ENCODE data around the gene MADD. TPM values are rescaled to one million over a fixed set of nuclear protein-coding genes. Genes with fewer than 3 reads are reported as not detected.

MADD gene
- total and polyA plus RNA-seq, 2 donors (not counting 3 experiments of a cell fraction or from before 2014, with no cell fraction given) = 35.3 to 36.8 TPM

GRCh38 chr11:47222696-47223095 lies 47.2 kb upstream of the MADD start:
- Histone ChIP-seq H3K4me2 (ENCODE audit: insufficient read depth, low read length) (no peak overlapping the region), H3K9me3 (replicated peaks; ENCODE audit: control insufficient read depth, insufficient read depth, low read length) (no peaks in the 10 kb centered on the region), H3K4me1 (ENCODE audit: control insufficient read depth, extremely low read depth, insufficient read depth, low read length) (peaks cover 32% of the 10 kb centered on the region), H3K9me1 (replicated peaks; ENCODE audit: control insufficient read depth, extremely low read depth, insufficient read depth, low read length) (no peaks in the 10 kb centered on the region), H3K36me3 (ENCODE audit: control insufficient read depth in 2 of 2, extremely low read depth in 1 of 2, insufficient read depth in 2 of 2, low read length in 2 of 2) (no peaks in the 10 kb centered on the region), H3K9ac (replicated peaks; ENCODE audit: extremely low read depth, insufficient read depth, low read length) (no peak overlapping the region), H4K20me1 (replicated peaks; ENCODE audit: control insufficient read depth, extremely low read depth, insufficient read depth, low read length) (no peaks in the 10 kb centered on the region), H3K27me3 (ENCODE audit: control insufficient read depth in 2 of 2, insufficient read depth in 2 of 2, low read length in 2 of 2) (no peaks in the 10 kb centered on the region), H3K79me2 (ENCODE audit: control insufficient read depth, insufficient read depth, low read length) (peaks cover 21% of the 10 kb centered on the region), H2AFZ (ENCODE audit: low read depth, low read length) (no peak overlapping the region), H3K4me3 (replicated peaks in 1 of 3; ENCODE audit: insufficient read depth in 1 of 3, low read depth in 1 of 3, low read length in 3 of 3) (no peak overlapping the region), H3K27ac (ENCODE audit: insufficient read depth, low read depth, low read length) (no peak overlapping the region)
- FAIRE-seq (no peak), DNase-seq (ENCODE audit: low read depth, low spot score) (peak; percentile 29)
- TF ChIP-seq GATA2 (IDR thresholded peaks at IDR 0.05; ENCODE audit: insufficient read depth, insufficient read length, low read depth, low read length) (no peak), JUN (IDR thresholded peaks at IDR 0.05; ENCODE audit: borderline replicate concordance, insufficient read depth, insufficient read length, low read depth) (no peak), MAX (IDR thresholded peaks at IDR 0.05; ENCODE audit: insufficient read depth, insufficient read length) (no peak), POLR2A (IDR thresholded peaks at IDR 0.05; ENCODE audit: low read depth, low read length) (no peak), FOS (IDR thresholded peaks at IDR 0.05; ENCODE audit: borderline replicate concordance, insufficient read depth, low read length) (no peak), POLR2AphosphoS5 (IDR thresholded peaks at IDR 0.05; ENCODE audit: insufficient read depth, low read depth, low read length) (no peak), MYC (IDR thresholded peaks at IDR 0.05; ENCODE audit: low read depth, low read length) (no peak), CTCF (IDR thresholded peaks at IDR 0.05; ENCODE audit: extremely low read depth in 1 of 2, insufficient read depth in 1 of 2, low read depth in 1 of 2, low read length in 2 of 2) (no peak), EZH2 (IDR thresholded peaks at IDR 0.05; ENCODE audit: borderline replicate concordance, low read depth, low read length, severe bottlenecking) (no peak)
- ChIA-PET POLR2A (interaction anchor here (0.8 kb wide), 1 partner anchor 16 kb away, joined by 4 read pairs; no protein-coding TSS in a partner anchor), CTCF (interaction anchor here (1.0 kb wide), 1 partner anchor 132 kb away, joined by 3 read pairs; no protein-coding TSS in a partner anchor)
- BruUV-seq (replicated peaks) = no TSS peak
- intact Hi-C loops (cut with micrococcal nuclease) = no loop called here
- dilution Hi-C loops (cut with MboI; ENCODE audit: extremely low pct_ligation_motif_present, low sequenced_read_pairs) = no loop called here

Data from endothelial cell of umbilical vein (primary cell).